ENCODE data around the gene CCDC124. TPM values are rescaled to one million over a fixed set of nuclear protein-coding genes. Genes with fewer than 3 reads are reported as not detected.
A peak's percentile ranks its signal among the peaks of the same experiment; 100 is the strongest.

CCDC124 gene
- total RNA-seq, 1 donor from 2014 or later: 68.3 TPM

DNA sequence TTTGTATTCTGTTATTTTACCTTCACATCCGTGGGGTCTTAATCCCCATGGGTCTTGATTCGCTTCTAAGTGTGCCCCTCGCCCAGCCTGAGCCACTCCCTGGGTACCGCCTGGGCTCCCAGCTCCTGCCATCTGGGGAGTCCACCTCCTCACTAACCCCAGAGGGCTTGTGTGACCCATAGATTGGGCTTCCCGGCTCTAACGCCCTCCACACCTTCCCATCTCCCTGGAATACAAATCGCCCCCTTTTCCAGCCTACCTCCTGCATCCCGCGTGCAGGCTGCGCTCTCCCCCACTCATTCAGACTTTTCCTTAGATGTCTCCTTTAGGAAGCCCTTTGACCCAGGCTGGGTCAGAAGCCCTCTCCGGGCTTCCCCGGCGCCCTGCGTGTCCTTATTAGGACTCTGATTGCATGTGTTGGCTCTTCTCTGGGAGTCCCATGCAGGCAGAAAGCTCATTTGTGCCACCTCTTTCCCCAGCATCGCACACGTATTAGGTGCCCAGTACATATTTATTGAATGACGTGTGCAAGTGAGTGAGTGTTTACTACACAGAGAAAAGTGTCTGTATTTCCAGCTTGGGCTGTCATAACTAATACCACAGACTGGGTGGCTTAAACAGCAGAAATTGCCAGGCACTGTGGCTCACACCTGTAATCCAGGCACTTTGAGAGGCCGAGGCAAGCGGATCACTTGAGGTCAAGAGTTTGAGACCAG lies 757 bp downstream of the CCDC124 start:
- DNase-seq (ENCODE audit: low spot score): no peak

DNA sequence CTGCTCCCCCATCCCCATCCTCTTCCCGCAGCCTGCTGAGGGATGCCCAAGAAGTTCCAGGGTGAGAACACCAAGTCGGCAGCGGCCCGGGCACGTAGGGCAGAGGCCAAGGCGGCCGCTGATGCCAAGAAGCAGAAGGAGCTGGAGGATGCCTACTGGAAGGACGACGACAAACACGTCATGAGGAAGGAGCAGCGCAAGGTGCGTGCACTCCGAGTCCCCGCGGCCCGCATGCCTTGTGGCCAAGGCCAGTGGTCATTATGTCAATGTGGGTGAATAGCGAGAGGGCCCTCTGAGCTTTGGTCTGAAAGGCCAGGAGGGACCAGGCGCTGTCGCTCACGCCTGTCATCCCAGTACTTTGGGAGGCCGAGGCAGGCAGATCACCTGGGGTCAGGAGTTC lies 3.6 kb downstream of the CCDC124 start:
- DNase-seq (ENCODE audit: low spot score): no peak

DNA sequence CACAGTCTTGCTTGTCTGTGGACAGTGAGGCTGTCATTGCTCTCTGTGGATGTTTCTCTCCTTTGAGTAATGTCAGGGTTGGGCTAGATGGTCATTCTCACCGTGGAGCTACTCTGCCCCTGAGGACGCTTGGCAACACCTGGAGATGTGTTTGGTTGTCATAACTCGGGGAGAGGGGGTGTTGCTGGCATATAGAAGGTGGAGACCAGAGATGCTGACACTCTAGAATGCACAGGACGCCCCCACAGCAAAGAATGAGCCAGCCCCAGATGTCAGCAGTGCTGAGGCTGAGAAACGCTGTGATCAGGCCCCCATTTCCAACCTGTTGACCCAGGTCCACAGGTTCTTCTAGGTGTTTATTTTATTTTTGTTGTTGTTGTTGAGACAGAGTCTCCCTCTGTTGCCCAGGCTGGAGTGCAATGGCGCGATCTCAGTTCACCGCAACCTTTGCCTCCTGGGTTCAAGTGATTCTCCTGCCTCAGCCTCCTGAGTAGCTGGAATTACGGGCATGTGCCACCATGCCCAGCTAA lies 4.6 kb downstream of the CCDC124 start:
- no peak for DNase-seq (ENCODE audit: low spot score)

DNA sequence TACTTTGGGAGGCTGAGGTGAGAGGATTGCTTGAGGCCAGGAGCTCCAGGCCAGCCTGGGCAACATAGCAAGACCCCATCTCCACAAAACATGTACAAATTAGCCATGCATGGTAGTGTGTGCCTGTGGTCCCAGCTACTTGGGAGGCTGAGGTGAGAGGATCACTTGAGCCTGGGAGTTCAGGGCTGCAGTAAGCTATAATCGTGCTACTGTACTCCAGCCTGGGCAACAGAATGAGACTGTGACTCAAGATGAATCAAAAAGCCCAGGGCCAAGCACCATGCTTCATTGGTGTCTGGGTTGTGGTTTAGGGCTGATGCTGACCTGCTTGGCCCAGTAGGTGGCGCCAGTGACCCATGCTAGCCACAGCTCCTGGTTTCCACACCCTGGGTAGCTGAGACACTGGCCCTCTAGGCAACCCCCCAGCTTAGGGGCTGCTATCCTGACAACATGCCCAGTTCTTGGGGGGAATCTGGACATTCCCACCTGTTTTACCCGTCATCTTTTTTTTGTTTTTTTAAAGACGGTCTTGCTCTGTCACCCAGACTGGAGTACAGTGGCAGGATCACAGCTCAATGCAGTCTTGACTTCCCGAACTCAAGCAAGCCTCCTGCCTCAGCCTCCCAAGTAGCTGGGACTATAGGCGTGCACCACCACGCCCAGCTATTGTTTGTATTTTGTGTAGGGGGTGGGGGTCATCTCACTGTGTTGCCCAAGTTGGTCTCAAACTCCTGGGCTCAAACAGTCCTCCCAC lies 5.5 kb downstream of the CCDC124 start:
- DNase-seq (ENCODE audit: low spot score): peak; percentile 79

DNA sequence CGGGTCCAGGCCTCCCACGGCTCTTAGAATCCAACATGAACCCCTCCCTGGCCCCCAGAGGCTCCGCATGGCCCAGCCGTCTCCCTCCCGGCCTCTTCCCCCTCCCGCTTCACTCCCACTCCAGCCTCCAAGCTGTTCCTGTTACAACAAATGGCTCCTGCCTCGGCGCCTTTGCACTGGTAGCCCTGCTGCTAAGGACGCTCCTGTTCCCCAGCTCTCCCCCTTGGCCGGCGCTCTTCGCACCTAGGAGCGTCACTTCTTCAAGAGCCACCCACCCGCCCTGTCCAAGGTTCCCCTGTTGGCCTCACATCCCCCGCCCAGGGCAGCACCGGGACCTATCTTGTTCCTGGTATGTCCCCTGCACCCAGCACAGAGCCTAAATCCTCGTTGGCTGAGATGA lies 9.4 kb downstream of the CCDC124 start:
- DNase-seq (ENCODE audit: low spot score): no peak

DNA sequence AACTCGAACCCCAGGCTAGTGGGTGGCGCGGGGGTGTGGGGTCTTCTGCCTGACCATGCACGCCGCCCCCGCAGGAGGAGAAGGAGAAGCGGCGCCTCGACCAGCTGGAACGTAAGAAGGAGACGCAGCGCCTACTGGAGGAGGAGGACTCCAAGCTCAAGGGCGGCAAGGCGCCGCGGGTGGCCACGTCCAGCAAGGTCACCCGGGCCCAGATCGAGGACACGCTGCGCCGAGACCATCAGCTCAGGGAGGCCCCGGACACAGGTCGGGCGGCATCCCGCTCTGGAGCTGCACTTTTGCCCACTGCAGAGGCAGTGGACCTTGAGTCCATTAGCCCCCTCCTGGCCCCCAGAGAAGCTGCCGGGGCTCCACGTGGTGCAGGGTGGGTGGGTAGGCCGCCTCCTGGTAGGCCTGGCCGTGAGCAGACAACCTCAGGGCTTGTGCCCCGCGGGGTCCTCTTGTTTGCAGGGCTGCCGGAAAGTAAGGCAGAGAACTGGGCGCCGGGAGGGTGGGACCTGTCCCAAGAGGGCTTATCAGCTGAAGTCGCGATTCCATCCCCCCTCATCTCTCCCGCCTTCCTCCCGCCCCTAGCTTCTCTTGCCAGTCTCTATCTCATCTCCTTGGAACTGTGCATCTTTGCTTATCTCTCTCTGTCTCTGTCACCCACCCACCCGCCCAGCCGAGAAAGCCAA lies 9.9 kb downstream of the CCDC124 start:
- no peak for DNase-seq (ENCODE audit: low spot score)

DNA sequence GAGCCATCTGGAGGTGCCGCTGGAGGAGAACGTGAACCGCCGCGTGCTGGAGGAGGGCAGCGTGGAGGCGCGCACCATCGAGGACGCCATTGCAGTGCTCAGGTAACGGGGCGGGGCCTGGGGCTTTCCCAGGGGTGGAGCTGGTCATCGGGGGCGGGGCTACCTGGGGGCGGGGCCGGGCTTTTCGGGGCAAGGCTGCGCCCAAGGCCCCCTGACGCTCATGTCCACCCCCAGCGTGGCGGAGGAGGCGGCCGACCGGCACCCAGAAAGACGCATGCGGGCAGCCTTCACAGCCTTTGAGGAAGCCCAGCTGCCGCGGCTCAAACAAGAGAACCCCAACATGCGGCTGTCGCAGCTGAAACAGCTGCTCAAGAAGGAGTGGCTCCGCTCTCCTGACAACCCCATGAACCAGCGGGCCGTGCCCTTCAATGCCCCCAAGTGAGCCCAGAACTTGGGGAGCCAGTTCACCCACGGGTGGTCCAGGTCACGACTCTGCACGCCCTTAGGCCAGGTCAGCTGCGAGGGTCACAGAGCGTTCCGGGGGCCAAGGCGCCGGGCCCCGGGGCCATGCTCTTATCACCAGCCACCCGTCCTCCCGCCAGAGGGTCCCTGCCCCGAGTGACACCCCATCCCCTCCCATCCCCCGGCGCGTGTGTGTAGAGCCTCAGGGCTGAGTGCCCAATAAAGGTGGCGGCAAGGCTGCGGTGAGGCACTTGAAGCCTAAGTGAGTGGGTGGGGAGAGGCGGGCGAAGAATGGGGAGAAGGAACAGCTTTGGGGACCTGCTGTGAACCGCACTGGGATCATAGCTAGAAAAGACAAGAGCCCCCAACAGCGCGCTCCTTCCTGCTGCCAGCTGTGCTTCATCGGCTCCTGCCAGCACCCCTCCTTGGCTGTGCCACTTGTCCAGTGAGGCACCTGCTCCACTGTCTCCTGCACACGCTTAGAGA lies 10.7 kb downstream of the CCDC124 start:
- no peak for DNase-seq (ENCODE audit: low spot score)

DNA sequence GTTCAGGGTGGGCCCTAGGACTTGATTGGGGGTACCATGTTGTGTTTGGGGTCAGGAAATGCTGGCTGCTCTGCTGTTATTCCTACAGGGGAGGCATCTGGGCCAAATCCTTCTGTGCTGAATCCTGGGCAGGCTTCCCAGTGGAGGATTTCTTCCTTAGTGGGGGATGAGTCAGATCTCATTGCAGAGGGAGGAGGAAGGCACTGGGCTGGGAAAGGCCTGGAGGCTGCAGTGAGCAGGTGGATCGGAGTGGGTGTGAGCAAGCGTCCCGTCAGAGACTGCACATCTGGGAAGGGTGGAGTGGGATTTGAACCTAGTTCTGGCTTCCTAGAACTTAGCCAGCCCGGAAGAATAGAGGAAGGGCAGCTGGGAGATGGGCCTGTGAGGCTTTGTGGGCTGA lies 11.5 kb downstream of the CCDC124 start:
- DNase-seq (ENCODE audit: low spot score): no peak

DNA sequence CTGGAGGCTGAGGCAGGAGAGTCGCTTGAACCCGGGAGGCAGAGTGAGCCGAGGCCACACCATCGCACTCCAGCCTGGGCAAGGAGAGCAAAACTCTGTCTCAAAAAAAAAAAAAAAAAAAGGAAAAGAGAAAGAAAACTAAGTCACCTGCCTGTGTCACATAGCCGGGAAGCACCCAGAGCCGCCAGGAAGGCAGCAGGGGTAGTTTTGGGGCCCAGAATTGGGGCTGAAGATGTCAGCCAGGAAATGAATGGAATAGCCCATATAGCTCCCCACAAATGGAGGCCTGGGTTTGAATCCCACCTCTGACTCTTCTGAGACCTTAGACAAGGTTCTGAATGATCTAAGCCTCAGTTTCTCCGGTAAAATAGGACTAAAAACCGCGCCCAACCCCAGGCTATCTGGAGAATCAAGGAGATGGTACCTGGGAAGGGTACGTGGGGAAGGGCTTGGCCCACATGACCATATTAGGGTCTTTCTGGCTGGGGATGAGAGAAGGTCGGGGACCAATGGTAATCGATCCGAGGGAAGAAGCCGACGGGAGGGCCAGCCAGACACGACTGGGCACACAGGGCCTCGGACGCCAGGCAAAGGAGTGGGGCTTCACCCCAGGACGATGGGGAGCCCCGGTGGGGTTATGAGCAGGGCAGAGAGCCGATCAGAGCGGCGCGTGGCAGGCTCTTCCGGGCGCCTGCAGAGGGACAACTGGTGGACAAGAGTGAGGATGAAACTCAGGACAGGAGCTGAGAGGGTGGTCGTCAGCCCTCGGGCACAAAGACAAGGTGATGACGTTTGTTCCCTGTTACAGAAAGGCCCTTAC lies 14.4 kb downstream of the CCDC124 start:
- DNase-seq (ENCODE audit: low spot score): no peak

DNA sequence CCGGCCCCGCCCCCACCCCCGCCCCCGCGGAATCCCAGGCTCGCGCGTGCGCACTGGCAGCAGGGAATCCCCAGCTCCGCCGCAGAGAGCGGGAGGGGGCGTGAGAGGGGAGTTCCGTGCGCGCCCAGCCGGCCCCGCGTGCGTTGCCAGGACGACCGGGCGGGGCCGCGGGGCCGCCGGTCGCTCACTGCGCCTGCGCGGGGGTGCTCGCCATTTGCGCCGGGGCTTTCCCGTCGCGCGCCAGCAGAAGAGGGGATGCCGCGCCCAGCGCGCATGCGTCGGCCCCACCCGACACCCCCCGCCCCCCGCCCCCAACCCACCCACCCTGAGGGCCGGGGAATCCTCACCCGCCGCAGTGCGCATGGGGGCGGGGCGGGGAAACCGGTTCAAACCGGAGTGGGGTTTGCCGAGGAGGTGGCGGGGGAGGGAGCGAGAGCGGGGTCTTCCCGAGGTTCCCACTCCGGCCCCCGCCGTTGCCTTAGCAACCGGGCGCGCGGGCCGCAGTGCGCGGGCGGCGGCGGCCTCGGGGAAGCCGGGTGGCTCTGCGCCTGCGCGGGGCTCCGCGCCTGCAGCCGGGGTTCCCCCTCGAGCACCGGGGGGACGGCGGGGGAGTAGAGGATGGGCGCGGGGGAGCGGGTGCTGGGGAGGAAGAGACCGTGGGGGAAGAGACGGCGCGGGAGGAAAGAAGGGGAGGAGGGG lies 15.1 kb downstream of the CCDC124 start:
- peak; percentile 91 for DNase-seq (ENCODE audit: low spot score)

DNA sequence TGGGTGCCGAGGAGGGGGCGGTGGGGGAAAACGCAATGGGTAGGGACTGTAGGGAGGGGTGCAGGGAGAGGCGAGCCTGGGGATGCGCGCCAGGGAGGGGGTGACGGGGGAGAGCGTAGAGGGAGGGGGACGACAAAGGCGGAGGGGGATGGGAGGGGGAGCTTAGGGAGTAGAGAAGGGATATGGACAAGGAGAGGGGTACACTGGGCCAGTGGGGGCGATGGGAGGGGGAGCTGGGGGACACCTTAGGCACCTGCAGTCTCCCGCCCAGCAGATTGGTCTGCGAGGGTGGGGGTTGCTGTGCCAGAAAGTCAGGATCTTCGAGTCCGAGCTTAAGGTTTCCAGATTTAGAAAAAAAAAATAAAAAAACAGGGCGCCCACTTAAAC lies 15.7 kb downstream of the CCDC124 start:
- no peak for DNase-seq (ENCODE audit: low spot score)

DNA sequence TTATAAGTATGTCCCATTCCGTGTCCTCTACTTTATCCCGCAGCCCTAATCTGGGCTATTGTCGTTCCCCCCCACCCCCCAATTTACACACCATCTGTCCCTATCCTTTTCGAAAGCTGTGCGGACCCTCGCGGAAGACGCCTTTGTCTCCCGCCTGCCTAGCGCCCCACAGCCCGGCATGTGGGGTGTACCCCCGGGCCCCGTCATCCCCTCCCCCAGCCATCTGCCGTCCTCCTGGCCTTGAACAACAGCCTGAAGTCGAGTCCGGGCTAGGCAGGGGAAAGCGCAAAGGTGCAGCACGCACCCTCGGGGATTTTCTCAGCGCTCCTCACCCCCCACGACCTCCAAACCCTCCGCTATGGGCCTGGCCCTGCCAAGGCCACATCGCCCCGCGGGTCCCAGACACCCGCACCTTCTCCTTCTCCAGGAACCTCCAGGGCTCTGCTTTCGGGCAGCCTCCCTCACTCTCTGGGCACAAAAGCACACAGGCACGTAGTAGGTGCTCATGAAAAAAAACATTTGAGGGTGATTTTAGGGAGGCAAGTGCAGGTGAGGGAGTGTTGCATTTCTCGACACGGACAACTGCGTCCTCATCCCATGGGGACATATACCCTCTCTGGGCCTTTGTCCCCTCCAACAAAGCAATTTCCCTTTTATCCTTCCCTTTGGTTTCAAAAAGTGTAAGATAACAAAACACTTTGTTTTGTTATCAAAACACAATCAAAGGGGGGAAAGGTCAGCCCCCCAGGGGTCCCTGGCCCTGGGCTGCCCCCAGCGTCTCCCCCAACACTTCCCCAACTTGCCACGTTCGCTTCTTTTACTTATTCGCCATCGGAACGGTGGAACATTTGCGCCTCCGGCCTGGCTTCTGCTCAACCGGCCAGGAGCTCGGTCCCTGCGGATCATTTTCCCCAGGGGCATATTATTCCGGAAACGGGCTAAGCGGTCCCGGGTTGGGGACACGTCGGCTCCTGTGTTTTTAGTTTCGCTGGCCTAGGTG lies 16.4 kb downstream of the CCDC124 start:
- DNase-seq (ENCODE audit: low spot score): no peak

DNA sequence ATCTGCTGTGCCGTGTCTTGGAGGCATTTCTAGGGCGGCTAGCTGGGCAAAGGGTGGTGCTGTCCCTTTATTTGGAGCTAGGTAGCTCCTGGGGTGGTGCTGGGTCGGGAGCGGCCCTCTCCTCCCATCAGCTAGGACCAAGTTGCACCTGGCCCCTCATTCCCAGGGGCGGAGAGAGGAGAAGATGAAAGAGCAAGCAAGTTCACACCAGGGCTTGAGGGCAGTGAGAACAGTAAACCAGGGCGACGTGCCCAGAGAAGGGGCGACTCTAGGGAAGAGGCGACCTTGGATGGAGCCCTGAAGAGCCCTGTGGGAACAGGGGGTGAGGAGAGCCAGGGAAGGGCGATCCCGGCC lies 17.1 kb downstream of the CCDC124 start:
- no peak for DNase-seq (ENCODE audit: low spot score)

DNA sequence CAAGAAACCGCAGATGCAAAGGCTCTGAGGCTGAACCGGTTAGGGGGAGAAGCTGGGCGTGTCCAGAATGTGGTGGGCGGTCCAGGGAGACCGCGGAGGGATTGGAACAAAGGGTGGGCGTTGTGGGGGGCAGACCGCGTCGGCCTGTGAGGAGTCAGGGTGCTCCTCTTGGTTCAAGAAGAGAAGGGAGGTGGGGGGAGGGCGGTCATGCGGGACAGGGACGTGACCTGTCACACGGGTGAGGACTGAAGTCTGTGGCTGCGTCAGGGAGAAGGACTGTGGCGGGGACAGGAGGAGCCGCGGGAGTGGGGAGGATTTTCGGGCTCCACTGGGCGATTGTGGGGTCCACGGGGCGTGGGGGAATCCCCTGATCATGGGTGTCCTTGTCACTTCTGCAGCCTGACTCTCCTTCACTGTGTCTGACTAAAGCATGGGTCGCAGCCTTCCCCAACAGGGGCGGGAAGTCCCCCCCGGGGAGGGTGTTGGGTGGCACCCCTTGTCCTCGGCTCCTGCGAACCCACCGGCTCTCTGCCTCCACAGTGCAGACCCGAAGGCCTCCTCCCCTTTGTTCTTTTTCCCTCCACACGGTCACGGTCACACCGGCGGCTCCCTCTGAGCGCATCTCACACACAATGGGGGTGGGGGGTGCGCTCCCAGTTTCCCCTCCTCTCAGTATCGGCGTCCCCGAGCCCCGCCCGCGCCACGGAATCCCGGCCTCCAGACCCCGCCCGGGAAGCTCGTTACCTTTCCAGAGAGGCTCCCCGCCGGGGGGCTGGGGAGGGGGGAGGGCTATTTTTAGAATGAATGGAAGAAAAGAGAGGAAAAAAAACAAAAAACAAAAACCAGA lies 17.7 kb downstream of the CCDC124 start:
- DNase-seq (ENCODE audit: low spot score): no peak

DNA sequence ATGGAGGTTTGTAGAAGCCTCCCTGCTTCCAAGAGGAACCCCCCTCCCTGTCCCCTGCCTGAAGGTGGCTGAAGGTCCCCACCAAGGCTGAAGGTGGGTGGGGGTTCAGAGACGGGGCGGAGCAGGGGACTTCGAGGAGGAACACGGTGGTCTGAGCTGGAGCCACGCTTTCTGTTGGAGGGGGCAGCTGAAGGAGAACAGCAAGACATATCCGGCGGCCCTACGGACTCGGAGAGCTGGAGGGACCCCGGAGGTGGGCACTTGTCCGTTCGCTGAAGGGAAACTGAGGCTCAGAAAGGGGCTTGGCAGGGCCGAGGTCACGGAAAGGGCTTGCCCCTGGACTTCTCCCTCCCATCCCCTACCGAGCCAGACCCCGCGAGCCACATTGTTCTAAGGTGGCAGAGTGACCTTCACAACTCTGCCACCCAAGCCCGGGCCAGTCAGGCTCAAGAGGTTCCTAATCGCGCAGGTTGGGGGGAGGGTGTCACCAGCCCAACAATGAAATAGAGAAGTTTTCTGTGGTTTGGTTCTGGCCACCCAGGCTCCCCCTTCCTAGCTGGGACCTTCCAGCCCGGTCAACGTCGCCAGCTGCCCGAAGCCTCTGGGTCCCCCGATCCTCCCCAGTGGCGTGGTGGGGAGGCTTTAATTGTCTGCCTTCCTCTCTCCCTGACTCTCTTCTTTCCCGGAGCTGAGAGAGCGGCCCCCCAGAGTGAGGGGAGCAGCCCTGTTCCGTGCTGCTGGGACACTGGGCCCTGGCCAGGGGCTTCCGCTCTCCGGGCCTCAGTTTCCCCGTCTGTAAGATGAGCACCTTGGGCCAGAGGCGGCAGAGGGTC lies 18.6 kb downstream of the CCDC124 start:
- DNase-seq (ENCODE audit: low spot score): no peak

DNA sequence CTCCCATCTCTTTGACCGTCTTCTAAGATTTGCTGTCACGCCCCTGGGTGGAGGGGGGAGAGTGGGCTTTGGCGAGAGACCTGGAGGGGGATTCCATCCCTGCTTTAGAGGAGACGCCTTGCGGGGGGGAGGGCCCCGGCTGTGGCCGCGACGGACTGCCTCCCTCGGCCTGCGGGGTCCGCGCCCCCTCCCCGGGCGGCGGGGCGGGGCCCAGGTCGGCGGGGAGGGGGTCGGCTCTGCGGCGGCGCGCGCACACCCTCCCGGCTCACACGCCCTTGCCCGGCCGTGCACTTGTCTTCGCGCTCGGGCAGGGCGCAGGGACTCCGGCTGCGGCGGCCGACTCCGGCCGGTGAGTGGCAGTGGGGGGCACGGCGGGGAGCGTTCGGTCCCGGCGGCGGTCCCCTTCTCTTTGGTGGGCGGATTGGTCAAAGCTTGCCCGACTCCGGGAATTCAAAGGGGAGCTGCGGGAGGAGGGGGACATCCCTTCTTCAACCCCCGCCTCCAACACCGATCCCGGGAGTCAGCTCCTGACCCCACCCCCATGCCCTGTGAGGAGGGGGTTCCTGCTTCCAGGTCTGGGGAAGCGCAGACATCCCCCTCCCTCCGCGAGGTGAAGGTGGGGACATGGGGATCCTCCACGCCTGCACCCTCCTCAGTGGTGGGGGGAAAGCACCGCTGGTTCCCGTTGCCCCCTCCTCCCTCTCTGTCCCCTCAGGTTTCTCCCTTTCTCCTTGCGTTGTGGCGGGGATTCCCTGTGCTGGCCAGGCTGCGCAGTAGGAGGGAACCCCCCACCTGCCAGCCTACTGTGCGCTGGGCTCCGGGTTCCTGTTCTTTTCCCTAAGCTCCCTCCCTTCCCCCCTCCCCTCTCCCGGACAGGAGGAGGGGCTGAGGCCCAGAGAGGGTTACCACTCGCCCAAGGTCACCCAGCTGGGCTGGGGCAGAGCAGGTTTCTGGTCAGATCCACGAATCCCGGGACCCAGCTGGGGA lies 19.5 kb downstream of the CCDC124 start:
- no peak for DNase-seq (ENCODE audit: low spot score)
